ENCODE measurements around the gene TSC22D1.

DNA sequence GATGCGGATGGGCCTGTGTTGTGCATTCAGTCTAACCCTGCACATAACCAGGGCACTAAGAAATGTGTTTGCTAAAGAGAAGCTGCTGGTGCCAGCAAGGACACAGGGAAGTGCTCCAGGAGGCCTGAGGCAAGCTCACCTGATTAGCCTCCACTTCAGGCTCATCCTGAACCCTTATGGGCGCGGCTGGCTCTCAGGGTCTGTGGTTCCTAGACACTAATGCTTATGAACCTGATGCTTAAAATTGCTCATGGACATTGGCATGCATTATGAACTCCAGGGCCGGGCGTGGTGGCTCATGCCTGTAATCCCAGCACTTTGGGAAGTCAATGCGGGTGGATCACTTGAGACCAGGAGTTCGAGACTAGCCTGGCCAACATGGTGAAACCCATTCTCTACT lies 168.2 kb downstream of the TSC22D1 start:
- TF ChIP-seq CTCF (IDR thresholded peaks at IDR 0.05) (no peak), EP300 (IDR thresholded peaks at IDR 0.05) (no peak), POLR2A (IDR thresholded peaks at IDR 0.05) (no peak)
